NAMALWA (cell line): ENCODE results near the gene CHAD.

ENCODE experiments used
- DNase-seq: peaks from one replicate; pipeline ENCODE4 v3.0.0-alpha.2; 2015; ENCODE audit warnings: low spot score

CHAD gene

GRCh38 chr17:50458701-50459676 is 9.7 kb downstream of the CHAD start:
- DNase-seq, result no peak

- no peak for DNase-seq
Measured at GRCh38 chr17:50458270-50458669, 10.4 kb downstream of the CHAD start.

- DNase-seq, result no peak
Measured at GRCh38 chr17:50457621-50458020, 11.1 kb downstream of the CHAD start.

- no peak for DNase-seq
Measured at GRCh38 chr17:50453901-50454300, 14.8 kb downstream of the CHAD start.

- peak; percentile 38 for DNase-seq
Measured at GRCh38 chr17:50452630-50453300, 15.9 kb downstream of the CHAD start.

GRCh38 chr17:50451943-50452629 is 16.6 kb downstream of the CHAD start:
- no peak for DNase-seq

- no peak for DNase-seq
Measured at GRCh38 chr17:50448643-50449042, 20.0 kb downstream of the CHAD start.

GRCh38 chr17:50447870-50448595 is 20.6 kb downstream of the CHAD start:
- DNase-seq, result no peak

- no peak for DNase-seq
Measured at GRCh38 chr17:50445730-50446325, 22.9 kb downstream of the CHAD start.

- no peak for DNase-seq
Measured at GRCh38 chr17:50444841-50445715, 23.6 kb downstream of the CHAD start.

GRCh38 chr17:50443505-50443974 is 25.1 kb downstream of the CHAD start:
- DNase-seq, result no peak

- no peak for DNase-seq
Measured at GRCh38 chr17:50440838-50441829, 27.5 kb downstream of the CHAD start.

GRCh38 chr17:50440172-50440837 is 28.4 kb downstream of the CHAD start:
- no peak for DNase-seq

GRCh38 chr17:50439008-50439407 is 29.7 kb downstream of the CHAD start:
- no peak for DNase-seq

GRCh38 chr17:50437409-50437808 is 31.3 kb downstream of the CHAD start:
- no peak for DNase-seq

GRCh38 chr17:50432125-50432762 is 36.4 kb downstream of the CHAD start:
- no peak for DNase-seq

- no peak for DNase-seq
Measured at GRCh38 chr17:50430821-50431618, 37.7 kb downstream of the CHAD start.
